Loucy (cell line): ENCODE results near the gene ARHGEF26.

ENCODE experiments used
- H2AFZ ChIP-seq: fragments of 200-600 bp; sonication (generic); 2 replicates; pipeline ENCODE4 v1.6.0; 2016; ENCODE audit warnings: antibody characterized with exemption, mild to moderate bottlenecking, low read length, moderate library complexity
- H3F3A ChIP-seq: fragments of 200-600 bp; 2 replicates; pipeline ENCODE4 v1.6.0; 2016; ENCODE audit warnings: antibody characterized with exemption, low read depth, mild to moderate bottlenecking
- H3K27me3 ChIP-seq: fragments of 200-600 bp; sonication (generic); 2 replicates; pipeline ENCODE4 v1.6.1; 2014; ENCODE audit warnings: low read length, mild to moderate bottlenecking; ENCODE audit not compliant: insufficient read depth, poor library complexity, severe bottlenecking
- H3K36me3 ChIP-seq: fragments of 200-600 bp; sonication (generic); 2 replicates; pipeline ENCODE4 v1.6.1; 2016; ENCODE audit warnings: low read length; ENCODE audit not compliant: insufficient read depth
- H3K4me1 ChIP-seq: fragments of 200-600 bp; sonication (generic); 2 replicates; pipeline ENCODE4 v1.5.1; 2014; ENCODE audit warnings: low read length, mild to moderate bottlenecking; ENCODE audit not compliant: insufficient read depth, poor library complexity, severe bottlenecking
- H3K4me2 ChIP-seq: fragments of 200-600 bp; sonication (generic); 2 replicates; pipeline ENCODE4 v1.6.0; 2014; ENCODE audit warnings: antibody characterized with exemption, low read length, low read depth, mild to moderate bottlenecking; ENCODE audit not compliant: poor library complexity, severe bottlenecking
- H3K4me3 ChIP-seq: fragments of 200-600 bp; sonication (generic); 2 replicates; pipeline ENCODE4 v1.5.1; 2014; ENCODE audit warnings: low read length, mild to moderate bottlenecking, mixed read lengths; ENCODE audit not compliant: poor library complexity, severe bottlenecking
- H3K79me2 ChIP-seq: fragments of 200-600 bp; sonication (generic); 2 replicates; pipeline ENCODE4 v1.6.1; 2014; ENCODE audit warnings: low read length; ENCODE audit not compliant: insufficient read depth
- H3K9ac ChIP-seq: fragments of 200-600 bp; sonication (generic); 2 replicates; pipeline ENCODE4 v1.6.0; 2014; ENCODE audit warnings: mild to moderate bottlenecking, low read depth, low read length, moderate library complexity; ENCODE audit not compliant: poor library complexity, severe bottlenecking
- H3K9me2 ChIP-seq: fragments of 200-600 bp; sonication (generic); replicated peaks from 2 replicates; pipeline ENCODE4 v1.6.1; 2016; ENCODE audit warnings: low read depth, low read length, mixed read lengths
- H3K9me3 ChIP-seq: fragments of 200-600 bp; sonication (generic); 2 replicates; pipeline ENCODE4 v1.6.1; 2014; ENCODE audit warnings: mild to moderate bottlenecking, antibody characterized with exemption, low read length, low read depth; ENCODE audit not compliant: insufficient read depth
- H4K20me1 ChIP-seq: fragments of 200-600 bp; sonication (generic); 2 replicates; pipeline ENCODE4 v1.6.0; 2014; ENCODE audit warnings: antibody characterized with exemption, low read length, mild to moderate bottlenecking; ENCODE audit not compliant: insufficient read depth, poor library complexity, severe bottlenecking
- EZH2phosphoT487 ChIP-seq: fragments of 200-600 bp; IDR thresholded peaks from 2 replicates; pipeline ENCODE4 v1.6.1; 2018; ENCODE audit warnings: antibody characterized with exemption, mild to moderate bottlenecking, moderate library complexity, borderline replicate concordance
- TF ChIP-seq, protein P1 (sequence below): fragments of 200-600 bp; sonication (generic); conservative IDR thresholded peaks from 2 replicates; pipeline ENCODE4 v1.5.1; 2014; ENCODE audit warnings: mild to moderate bottlenecking, antibody characterized with exemption, low read length

The ARHGEF26 gene

GRCh38 chr3:154135511-154136173 is 14.5 kb downstream of the ARHGEF26 start:
- Histone ChIP-seq H3K9me2 (no peaks in the 10 kb centered on the region), H3K4me1 (peaks cover 7% of the 10 kb centered on the region), H3K4me2 (no peak overlapping the region), H3K79me2 (no peaks in the 10 kb centered on the region), H3K9me3 (no peaks in the 10 kb centered on the region), H3F3A (no peaks in the 10 kb centered on the region), H3K4me3 (no peak overlapping the region), H3K9ac (no peak overlapping the region), H2AFZ (no peak overlapping the region), H3K27me3 (no peaks in the 10 kb centered on the region), H4K20me1 (no peaks in the 10 kb centered on the region), H3K36me3 (no peaks in the 10 kb centered on the region)
- TF ChIP-seq, protein P1, sequence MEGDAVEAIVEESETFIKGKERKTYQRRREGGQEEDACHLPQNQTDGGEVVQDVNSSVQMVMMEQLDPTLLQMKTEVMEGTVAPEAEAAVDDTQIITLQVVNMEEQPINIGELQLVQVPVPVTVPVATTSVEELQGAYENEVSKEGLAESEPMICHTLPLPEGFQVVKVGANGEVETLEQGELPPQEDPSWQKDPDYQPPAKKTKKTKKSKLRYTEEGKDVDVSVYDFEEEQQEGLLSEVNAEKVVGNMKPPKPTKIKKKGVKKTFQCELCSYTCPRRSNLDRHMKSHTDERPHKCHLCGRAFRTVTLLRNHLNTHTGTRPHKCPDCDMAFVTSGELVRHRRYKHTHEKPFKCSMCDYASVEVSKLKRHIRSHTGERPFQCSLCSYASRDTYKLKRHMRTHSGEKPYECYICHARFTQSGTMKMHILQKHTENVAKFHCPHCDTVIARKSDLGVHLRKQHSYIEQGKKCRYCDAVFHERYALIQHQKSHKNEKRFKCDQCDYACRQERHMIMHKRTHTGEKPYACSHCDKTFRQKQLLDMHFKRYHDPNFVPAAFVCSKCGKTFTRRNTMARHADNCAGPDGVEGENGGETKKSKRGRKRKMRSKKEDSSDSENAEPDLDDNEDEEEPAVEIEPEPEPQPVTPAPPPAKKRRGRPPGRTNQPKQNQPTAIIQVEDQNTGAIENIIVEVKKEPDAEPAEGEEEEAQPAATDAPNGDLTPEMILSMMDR, result no peak
- TF ChIP-seq EZH2phosphoT487, result no peak

- no peak overlapping the region for H2AFZ ChIP-seq
- H3K79me2 ChIP-seq, result no peaks in the 10 kb centered on the region
- no peak overlapping the region for H3K9ac ChIP-seq
- H3F3A ChIP-seq, result no peaks in the 10 kb centered on the region
- no peaks in the 10 kb centered on the region for H4K20me1 ChIP-seq
- TF ChIP-seq, protein P1, result no peak
- no peak for TF ChIP-seq EZH2phosphoT487
- H3K4me1 ChIP-seq, result peaks cover 7% of the 10 kb centered on the region
- H3K9me2 ChIP-seq, result no peaks in the 10 kb centered on the region
- H3K4me3 ChIP-seq, result no peak overlapping the region
- no peaks in the 10 kb centered on the region for H3K36me3 ChIP-seq
- no peaks in the 10 kb centered on the region for H3K9me3 ChIP-seq
- no peaks in the 10 kb centered on the region for H3K27me3 ChIP-seq
- H3K4me2 ChIP-seq, result no peak overlapping the region
These were observed 15.8 kb downstream of the ARHGEF26 start for GRCh38 chr3:154137036-154137435.

DNA sequence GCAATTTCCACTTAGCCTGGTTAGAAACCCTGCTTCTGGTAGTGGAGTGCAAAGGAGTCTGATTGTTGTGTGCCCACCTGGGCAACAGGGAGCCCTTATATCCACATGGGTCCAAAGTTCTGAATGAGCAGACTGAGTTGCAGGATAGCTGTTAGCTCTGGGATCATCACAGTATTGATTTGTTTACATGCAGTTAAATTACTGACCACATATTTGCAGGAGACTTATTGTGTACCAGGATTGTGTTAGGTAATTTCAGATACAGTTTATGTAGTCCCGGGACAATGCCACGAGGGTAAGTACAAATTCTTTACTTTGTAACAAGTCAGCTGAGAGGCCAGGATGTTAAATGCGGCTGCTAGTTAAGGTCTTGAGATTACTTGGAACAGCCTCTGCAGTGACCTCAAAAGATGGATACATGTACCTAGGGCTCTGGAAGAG is 18.8 kb downstream of the ARHGEF26 start:
- no peaks in the 10 kb centered on the region for H3K9me3 ChIP-seq
- no peaks in the 10 kb centered on the region for H3K4me1 ChIP-seq
- H4K20me1 ChIP-seq, result no peaks in the 10 kb centered on the region
- H3K9me2 ChIP-seq, result no peaks in the 10 kb centered on the region
- no peak overlapping the region for H3K4me3 ChIP-seq
- H3K27me3 ChIP-seq, result no peaks in the 10 kb centered on the region
- no peak overlapping the region for H3K4me2 ChIP-seq
- H3F3A ChIP-seq, result no peaks in the 10 kb centered on the region
- no peak overlapping the region for H3K9ac ChIP-seq
- no peak overlapping the region for H2AFZ ChIP-seq
- H3K79me2 ChIP-seq, result no peaks in the 10 kb centered on the region
- H3K36me3 ChIP-seq, result no peaks in the 10 kb centered on the region
- TF ChIP-seq, protein P1, result no peak
- no peak for TF ChIP-seq EZH2phosphoT487
